ENCODE measurements around the gene SENP8.
A peak's percentile ranks its signal among the peaks of the same experiment; 100 is the strongest.
"Not testable (repeated sequence)": the region's sequence is repeated elsewhere in the genome, so short reads cannot be mapped to it uniquely, and the experiment has no call there.

The SENP8 gene

DNA sequence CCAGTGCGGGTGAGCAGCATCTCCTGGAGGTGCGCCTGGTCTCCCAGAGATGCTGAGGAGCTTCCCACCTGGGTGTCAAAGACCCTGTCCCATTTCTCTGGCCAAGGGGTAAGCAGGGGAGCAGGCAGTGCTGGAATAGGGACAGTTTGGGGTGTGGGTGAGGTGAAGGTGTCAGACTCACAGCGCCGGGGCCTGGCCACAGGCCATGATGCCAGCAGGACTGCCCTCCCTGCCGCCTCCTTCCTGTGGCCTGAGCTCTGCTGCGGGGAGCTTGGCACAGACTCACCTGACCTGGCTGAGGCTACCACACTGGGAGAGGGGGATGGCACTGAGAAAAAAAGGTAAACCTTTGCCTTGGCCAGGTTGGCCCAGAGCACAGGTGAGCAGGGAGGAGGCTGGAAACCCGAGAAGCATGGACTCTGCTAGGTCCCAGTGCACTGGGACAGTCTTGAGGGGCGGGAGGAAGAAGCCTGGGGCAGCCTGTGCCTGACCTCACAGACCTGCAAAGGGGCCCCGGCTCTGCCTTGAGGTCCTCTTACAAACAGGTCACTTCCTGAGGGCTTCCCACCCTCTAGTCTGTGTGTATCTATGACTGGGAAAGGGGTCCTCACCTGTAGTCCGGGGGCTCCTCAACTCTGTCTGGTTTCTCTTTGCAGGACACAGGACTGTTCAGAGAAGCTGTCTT is 51.2 kb downstream of the SENP8 start:
- peak; percentile 6; the same call in 2 of the 3 replicates for ATAC-seq (ENCODE audit: low read depth)
- Histone ChIP-seq H3K4me3 (ENCODE audit: severe bottlenecking) (no peak overlapping the region), H3K36me3 (ENCODE audit: low read depth) (no peaks in the 10 kb centered on the region), H3K9me3 (ENCODE audit: severe bottlenecking) (no peaks in the 10 kb centered on the region), H3K27me3 (ENCODE audit: insufficient read depth, poor library complexity, severe bottlenecking) (no peaks in the 10 kb centered on the region), H3K27ac (ENCODE audit: poor library complexity, severe bottlenecking) (peak overlapping the region; percentile 95), H3K4me1 (ENCODE audit: insufficient read depth, poor library complexity, severe bottlenecking) (peaks cover 27% of the 10 kb centered on the region)
- peak; percentile 72 for DNase-seq (ENCODE audit: low spot score)
- no peak for TF ChIP-seq CTCF (IDR thresholded peaks at IDR 0.05; ENCODE audit: poor library complexity, severe bottlenecking)

- DNase-seq (ENCODE audit: low spot score) (no peak), ATAC-seq (ENCODE audit: low read depth) (no peak)
- H3K27ac ChIP-seq (ENCODE audit: poor library complexity, severe bottlenecking): peak overlapping the region; percentile 95
- no peaks in the 10 kb centered on the region for H3K36me3 ChIP-seq (ENCODE audit: low read depth)
- H3K4me1 ChIP-seq (ENCODE audit: insufficient read depth, poor library complexity, severe bottlenecking): peaks cover 32% of the 10 kb centered on the region
- no peaks in the 10 kb centered on the region for H3K9me3 ChIP-seq (ENCODE audit: severe bottlenecking)
- TF ChIP-seq CTCF (IDR thresholded peaks at IDR 0.05; ENCODE audit: poor library complexity, severe bottlenecking): no peak
- no peaks in the 10 kb centered on the region for H3K27me3 ChIP-seq (ENCODE audit: insufficient read depth, poor library complexity, severe bottlenecking)
- no peak overlapping the region for H3K4me3 ChIP-seq (ENCODE audit: severe bottlenecking)
Measured at GRCh38 chr15:72169921-72170611, 51.9 kb downstream of the SENP8 start.

DNA sequence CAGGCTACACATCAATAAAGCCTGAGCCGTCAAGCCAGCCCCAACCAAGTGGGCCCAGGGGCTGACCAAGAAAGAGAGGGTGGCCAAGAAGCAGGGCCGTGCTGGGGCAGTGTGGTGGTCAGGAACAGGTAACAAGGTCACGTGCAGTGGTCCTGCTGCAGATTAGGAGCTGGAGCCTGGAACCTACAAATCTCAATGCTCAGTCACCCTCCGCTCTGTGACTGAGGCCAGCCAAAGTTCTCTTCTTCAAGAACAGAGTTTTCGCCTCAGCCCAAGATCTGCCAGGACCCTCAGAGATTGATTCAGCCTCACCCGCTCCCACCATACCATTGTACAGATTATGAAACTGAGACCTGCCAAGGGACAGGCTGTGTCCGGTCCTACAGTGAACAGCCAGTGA is 52.5 kb downstream of the SENP8 start:
- ATAC-seq (ENCODE audit: low read depth): no peak
- Histone ChIP-seq H3K9me3 (ENCODE audit: severe bottlenecking) (no peaks in the 10 kb centered on the region), H3K4me3 (ENCODE audit: severe bottlenecking) (no peak overlapping the region), H3K4me1 (ENCODE audit: insufficient read depth, poor library complexity, severe bottlenecking) (peaks cover 33% of the 10 kb centered on the region), H3K27me3 (ENCODE audit: insufficient read depth, poor library complexity, severe bottlenecking) (no peaks in the 10 kb centered on the region), H3K27ac (ENCODE audit: poor library complexity, severe bottlenecking) (no peak overlapping the region), H3K36me3 (ENCODE audit: low read depth) (no peaks in the 10 kb centered on the region)
- TF ChIP-seq CTCF (IDR thresholded peaks at IDR 0.05; ENCODE audit: poor library complexity, severe bottlenecking): no peak
- DNase-seq (ENCODE audit: low spot score): no peak

- peaks cover 33% of the 10 kb centered on the region for H3K4me1 ChIP-seq (ENCODE audit: insufficient read depth, poor library complexity, severe bottlenecking)
- H3K27me3 ChIP-seq (ENCODE audit: insufficient read depth, poor library complexity, severe bottlenecking); DNase-seq (ENCODE audit: low spot score); ATAC-seq (ENCODE audit: low read depth); H3K27ac ChIP-seq (ENCODE audit: poor library complexity, severe bottlenecking); H3K9me3 ChIP-seq (ENCODE audit: severe bottlenecking); H3K4me3 ChIP-seq (ENCODE audit: severe bottlenecking); H3K36me3 ChIP-seq (ENCODE audit: low read depth): not testable (repeated sequence)
Measured at GRCh38 chr15:72171978-72172377, 53.8 kb downstream of the SENP8 start.

- no peak for DNase-seq (ENCODE audit: low spot score)
- TF ChIP-seq CTCF (IDR thresholded peaks at IDR 0.05; ENCODE audit: poor library complexity, severe bottlenecking): no peak
- H3K36me3 ChIP-seq (ENCODE audit: low read depth): no peaks in the 10 kb centered on the region
- H3K27me3 ChIP-seq (ENCODE audit: insufficient read depth, poor library complexity, severe bottlenecking): no peaks in the 10 kb centered on the region
- peaks cover 28% of the 10 kb centered on the region for H3K4me1 ChIP-seq (ENCODE audit: insufficient read depth, poor library complexity, severe bottlenecking)
- H3K9me3 ChIP-seq (ENCODE audit: severe bottlenecking): no peaks in the 10 kb centered on the region
- no peak overlapping the region for H3K27ac ChIP-seq (ENCODE audit: poor library complexity, severe bottlenecking)
- ATAC-seq (ENCODE audit: low read depth): no peak
- H3K4me3 ChIP-seq (ENCODE audit: severe bottlenecking): no peak overlapping the region
Measured at GRCh38 chr15:72172796-72173195, 54.6 kb downstream of the SENP8 start.

All from RWPE2 (cell line).